Measurements from ENCODE around the gene RNF43. TPM values are rescaled to one million over a fixed set of nuclear protein-coding genes. Genes with fewer than 3 reads are reported as not detected.

Gene RNF43
- total RNA-seq (2014; rRNA removed; shearing (Covaris generic)), result not detected in 2 replicates
- not detected in 2 replicates for polyA plus RNA-seq (2014; cell fraction: nucleus; rRNA removed)

DNA sequence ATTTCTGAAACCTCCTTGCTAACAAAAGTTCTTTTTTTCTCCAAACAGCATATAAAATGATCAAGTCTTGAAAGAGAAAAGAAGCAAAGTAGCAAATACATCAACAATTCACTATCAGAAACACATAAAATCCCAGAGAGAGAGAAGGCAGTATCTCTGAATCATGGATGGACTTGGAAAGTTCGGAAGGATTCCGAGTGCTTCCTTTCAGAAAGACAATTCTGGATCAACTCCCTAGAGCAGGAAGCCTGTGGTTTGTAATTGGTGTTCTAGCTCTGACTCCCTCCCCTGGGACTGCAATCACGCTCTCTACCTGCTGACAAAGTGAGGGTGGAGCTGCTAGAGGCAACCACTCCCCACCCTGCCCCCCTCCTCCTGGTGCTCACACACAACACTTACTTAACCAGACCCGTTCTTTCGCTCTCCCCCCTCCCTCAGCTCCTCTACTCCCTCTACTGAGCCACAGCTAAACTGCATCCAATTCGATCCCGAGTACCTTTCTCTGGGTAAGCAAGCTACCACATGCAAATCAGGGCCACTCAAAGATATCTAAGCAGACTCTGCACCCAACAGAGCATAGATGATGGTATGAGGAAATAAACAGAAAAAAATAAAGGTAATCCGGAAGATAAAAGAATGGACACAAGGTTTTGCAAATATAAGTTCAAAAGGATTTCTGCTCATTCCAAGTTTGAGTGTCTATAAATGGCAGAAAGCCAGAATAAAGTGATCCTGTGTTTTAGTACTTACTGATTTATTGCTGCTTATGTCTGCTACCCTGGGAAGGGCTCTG, at the start of gene RNF43:
TSS of gene RNF43 (minus strand) at position 235 of the 793 bp plus-strand sequence. CDS start 1,957 bp downstream, outside the sequence.
- peak; percentile 83 for DNase-seq (ENCODE audit: extremely low read depth, low read depth)

- no peak for DNase-seq (ENCODE audit: extremely low read depth, low read depth)
Observed at GRCh38 chr17:58455491-58455890, 38.2 kb upstream of the RNF43 start.

GRCh38 chr17:58452738-58453137, 35.4 kb upstream of the RNF43 start:
- DNase-seq (ENCODE audit: extremely low read depth, low read depth), result no peak

DNA sequence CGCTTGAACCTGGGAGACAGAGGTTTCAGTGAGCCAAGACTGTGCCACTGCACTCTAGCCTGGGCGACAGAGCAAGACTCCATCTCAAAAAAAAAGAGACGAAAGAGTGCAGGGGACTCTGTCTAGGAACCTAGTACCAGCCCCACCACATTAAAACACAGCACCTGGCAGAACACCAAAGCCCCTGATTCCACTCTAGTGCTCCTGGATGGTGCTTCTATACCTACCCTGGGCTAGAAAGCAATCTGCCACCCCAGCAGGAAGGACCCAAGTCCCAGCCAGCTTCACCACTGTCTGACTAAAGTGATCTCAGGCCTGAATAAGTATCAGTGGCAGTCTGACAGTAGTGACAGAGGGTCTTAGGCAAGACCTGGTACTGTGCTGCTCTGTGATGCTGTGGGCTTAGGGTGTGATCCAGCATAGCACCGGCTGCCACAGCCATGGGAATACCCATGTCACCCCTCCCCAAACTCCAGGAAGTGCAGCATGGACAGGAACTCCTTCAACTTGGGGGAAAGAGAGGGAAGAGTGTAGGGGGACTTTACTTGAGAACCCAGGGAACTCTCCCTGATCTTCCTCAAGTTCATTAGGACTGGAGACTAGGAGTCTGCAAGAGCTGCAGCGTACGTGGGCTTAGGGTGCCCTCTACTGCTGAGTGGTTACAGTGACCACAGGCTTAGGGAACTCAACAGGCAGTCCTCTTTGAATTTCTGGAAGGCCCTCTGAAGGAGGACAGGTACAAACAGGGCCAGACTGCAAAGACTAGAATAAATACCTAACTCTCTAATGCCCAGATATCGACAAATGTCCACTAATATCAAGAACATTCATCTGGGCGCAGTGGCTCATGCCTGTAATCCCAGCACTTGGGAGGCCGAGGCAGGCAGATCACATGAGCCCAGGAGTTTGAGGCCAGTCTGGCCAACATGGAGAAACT, 30.0 kb upstream of the RNF43 start:
- peak; percentile 78 for DNase-seq (ENCODE audit: extremely low read depth, low read depth)

- no peak for DNase-seq (ENCODE audit: extremely low read depth, low read depth)
Observed at GRCh38 chr17:58446086-58446485, 28.8 kb upstream of the RNF43 start.

DNA sequence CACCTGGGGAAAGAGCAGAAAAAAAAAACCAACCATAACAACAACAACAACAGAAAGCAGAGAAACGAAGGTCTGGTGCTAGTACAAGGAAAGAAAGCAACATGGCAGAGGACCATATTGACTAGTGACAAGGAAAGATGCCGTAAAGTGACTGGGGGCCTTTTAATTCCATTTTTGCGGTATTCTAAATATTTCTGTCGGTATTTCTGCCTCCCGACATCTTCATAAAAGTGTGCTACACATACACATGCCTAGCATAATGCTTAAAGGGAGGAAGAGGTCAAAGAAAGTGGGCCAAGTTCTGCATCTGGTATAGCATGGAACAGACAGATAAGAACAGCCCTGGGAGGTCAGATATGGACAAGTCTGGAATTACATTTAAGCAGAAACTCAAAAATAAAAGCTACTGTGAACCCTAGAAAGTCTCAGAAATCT, 19.5 kb upstream of the RNF43 start:
- DNase-seq (ENCODE audit: extremely low read depth, low read depth), result no peak

DNA sequence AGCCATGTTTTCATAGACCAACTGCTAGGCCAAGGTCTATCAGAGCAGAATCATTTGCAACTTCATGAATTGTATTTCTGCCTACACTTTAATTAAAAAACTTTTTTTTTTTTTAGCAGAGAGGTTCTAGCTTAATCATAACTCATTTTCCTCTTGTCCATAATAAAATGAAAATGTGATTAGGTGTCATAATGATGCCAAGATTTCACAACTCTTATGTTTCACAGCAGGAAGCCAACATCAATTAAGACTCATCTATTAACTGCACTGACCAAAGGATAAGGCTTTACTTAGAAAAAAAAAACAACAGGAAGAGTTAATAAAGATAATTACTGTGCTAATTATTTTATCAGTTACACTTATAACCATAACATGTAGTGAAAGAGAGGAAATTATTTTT, 18.9 kb upstream of the RNF43 start:
- no peak for DNase-seq (ENCODE audit: extremely low read depth, low read depth)

GRCh38 chr17:58432806-58433573, 15.7 kb upstream of the RNF43 start:
- DNase-seq (ENCODE audit: extremely low read depth, low read depth), result no peak

- DNase-seq (ENCODE audit: extremely low read depth, low read depth), result no peak
Observed at GRCh38 chr17:58427807-58428206, 10.5 kb upstream of the RNF43 start.

GRCh38 chr17:58421711-58422110, 4.4 kb upstream of the RNF43 start:
- DNase-seq (ENCODE audit: extremely low read depth, low read depth), result no peak

- no peak for DNase-seq (ENCODE audit: extremely low read depth, low read depth)
Observed at GRCh38 chr17:58420827-58421226, 3.5 kb upstream of the RNF43 start.

- no peak for DNase-seq (ENCODE audit: extremely low read depth, low read depth)
Observed at GRCh38 chr17:58416937-58417299, 416 bp downstream of the RNF43 start.

DNA sequence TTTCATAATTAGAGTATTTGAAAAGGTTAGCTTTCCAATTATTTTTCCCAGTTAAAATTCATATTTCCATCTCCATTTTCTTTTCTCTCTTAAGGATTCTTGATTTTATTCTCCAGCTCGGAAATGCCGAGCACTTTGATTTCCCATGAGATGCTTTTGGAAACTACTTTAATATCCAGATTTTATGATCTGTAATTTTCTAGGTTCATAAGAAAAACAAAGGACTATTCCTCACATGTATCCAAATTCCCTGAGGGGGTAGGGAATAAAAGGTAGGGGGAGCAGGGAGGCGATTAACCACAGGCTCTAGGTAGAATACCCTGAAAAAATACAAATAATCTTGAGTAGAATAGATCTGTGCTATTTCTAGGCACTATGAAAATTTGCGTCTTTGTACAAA, 938 bp downstream of the RNF43 start:
- no peak for DNase-seq (ENCODE audit: extremely low read depth, low read depth)

DNA sequence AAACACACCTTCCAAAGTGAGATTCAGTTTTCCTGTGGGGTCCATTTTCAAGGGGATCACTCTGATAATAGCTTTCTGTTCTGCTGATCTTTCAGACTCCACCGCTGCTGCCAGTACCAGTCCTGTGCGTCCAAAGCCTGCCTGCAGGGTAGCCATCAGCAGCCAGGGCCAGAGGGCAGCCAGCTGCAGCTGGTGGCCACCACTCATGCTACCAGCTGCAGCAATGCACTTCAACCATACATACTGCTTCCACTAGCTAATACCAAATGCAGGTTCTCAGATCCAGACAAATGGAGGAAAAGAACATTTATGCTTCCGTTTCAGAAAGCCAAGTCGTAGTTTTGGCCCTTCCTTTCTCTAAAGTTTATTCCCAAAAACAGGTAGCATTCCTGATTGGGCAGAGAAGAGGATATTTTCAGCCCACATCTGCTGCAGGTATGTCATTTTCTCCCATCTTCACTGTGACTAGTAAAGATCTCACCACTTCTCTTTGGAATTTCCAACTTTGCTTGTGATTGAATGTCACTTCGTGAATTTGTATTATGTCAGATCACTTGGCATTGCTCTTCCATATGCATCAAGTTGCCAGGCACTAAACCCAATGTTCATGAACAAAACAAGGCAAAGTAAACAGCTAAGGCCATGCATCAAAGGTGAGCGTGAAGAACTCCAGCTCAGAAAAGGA, 1.8 kb downstream of the RNF43 start:
- no peak for DNase-seq (ENCODE audit: extremely low read depth, low read depth)

DNA sequence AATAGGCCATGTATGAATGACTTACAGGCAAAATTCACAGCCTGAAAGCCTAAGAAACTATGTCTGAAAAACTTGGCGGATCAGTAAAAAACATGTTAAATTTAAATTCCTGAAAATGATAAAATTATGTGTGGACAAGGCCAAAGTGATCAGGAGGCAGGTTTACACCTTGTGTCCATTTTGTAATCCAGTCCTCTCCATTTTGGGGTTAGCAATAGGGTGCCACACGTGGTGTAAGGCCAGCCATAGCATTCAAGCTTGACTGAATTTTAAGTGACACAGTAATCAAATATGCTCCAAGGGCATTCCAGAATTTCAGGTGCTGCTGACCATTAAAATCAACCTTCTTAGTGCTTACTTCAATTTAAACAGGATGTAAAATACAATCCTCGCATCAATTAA, 2.7 kb downstream of the RNF43 start:
- no peak for DNase-seq (ENCODE audit: extremely low read depth, low read depth)

DNA sequence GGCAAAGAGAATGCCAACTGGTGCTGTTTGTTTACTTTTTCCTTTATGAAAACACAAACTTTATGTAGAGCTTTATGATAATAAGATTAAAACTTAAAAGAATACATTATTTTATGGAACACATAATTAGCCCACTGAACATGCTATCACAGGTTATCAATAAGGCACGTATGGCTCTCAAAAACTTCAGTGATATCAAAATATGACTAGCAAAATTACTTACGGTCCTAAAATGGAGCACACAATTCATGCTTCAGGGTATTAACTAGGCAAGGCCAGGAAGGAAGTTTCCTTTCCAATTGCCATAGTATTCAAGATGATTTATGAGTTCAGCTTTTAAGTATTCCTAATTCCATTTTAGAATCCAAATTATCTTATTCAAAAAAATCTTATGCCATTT, 3.6 kb downstream of the RNF43 start:
- no peak for DNase-seq (ENCODE audit: extremely low read depth, low read depth)

DNA sequence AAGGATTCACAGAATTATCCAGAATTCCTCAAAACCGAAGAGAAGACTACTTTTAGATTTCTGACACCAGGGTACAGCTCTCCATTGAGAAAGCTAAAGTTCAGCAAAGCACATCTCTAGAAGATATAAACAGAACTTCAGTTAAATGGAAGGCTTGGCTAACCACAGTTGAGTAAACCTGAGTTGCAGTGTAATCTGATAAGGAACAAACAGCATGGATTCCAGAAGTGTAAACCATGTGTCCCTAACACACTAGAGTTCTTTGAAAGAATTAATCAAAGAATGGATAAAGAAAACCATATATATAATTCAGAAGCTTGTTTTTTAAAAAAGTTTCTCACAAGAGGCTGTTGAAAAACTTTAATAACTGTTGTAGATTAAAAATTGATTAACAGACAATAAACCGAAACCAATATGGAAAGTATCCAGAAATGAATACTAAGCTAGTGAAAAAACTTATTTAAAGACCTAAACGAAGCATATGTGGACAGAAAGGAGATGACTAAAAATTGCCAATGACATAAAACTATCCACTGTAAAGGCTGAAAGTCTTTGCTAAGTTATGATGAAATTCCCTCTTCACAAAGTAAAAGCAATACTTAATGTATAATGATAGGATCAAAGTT, 4.3 kb downstream of the RNF43 start:
- no peak for DNase-seq (ENCODE audit: extremely low read depth, low read depth)

DNA sequence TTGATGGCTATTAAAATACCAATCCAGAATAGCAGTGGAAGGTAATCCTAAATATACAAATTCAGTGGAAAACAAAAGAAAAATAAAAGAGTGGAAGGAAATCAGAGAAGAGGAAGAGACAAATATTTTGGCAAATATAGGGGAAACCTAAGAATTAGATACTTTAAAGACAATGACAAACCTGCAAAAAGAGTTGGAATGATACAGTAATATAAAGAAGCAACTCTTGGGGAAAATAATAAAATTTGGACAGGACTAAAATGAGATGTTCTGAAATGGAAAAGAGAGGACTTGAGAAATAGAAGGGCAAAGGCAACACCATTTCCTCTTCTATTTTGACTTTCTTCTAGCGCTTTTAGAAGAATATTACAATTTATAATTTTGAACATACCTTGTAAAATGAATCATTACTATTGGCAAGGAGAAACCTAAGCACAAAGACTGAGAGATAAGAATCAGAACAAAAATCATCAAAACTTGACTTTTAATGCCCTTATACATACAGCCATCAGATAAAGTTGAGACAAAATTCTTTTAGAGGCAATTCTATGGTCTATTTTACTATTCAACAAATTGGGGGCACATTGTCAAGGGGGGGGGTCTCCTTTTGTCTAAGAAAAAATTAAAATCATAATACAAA, 5.2 kb downstream of the RNF43 start:
- DNase-seq (ENCODE audit: extremely low read depth, low read depth), result no peak

DNA sequence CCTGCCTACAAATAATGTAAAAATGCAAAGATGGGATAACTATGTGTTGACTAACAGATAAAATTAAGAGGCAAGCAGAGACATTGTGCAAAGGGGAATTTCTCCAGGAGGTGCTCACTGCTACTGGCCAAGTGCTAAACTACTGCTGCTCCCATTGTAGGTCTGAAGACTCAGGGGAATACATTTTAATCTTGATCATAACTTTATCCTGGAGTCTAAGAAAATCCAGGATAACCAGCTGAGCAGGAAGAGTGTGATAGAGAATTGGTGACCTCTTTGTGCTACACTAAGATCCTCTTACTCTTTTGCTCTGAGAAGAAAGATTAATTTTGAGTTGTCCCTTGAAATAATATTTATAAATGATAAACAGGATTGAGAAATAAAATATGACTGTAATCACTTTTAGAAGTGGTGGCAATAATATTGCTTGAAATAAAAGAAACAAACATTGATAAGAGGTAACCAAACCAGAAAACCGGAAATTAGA, 5.9 kb downstream of the RNF43 start:
- no peak for DNase-seq (ENCODE audit: extremely low read depth, low read depth)
